Astrocyte (in vitro differentiated cells and primary cell): Measurements from ENCODE around the gene NPAS3. TPM values are rescaled to one million over a fixed set of nuclear protein-coding genes. Genes with fewer than 3 reads are reported as not detected.

Source experiments
- DNase-seq: peaks from one replicate; pipeline ENCODE4 v3.0.0-alpha.2; 2010; ENCODE audit warnings: low read depth
- FAIRE-seq: peaks from 2 replicates; lab custom pipeline; 2011; peaks lifted over from hg19 to GRCh38; lab: Jason Lieb, UNC
- H2AFZ ChIP-seq: 2 replicates; pipeline ENCODE4 v1.6.0; 2012; ENCODE audit warnings: low read depth, low read length, inconsistent platforms
- H3K27ac ChIP-seq: 2 replicates; pipeline ENCODE4 v1.5.1; 2011; ENCODE audit warnings: low read depth, low read length, inconsistent platforms
- H3K27me3 ChIP-seq: 2 replicates; pipeline ENCODE4 v1.6.0; 2011; ENCODE audit warnings: low read length, inconsistent platforms; ENCODE audit not compliant: insufficient read depth
- H3K36me3 ChIP-seq: 2 replicates; pipeline ENCODE4 v1.5.1; 2011; ENCODE audit warnings: low read length, inconsistent platforms; ENCODE audit not compliant: insufficient read depth
- H3K4me1 ChIP-seq: 2 replicates; pipeline ENCODE4 v1.5.1; 2011; ENCODE audit warnings: low read length, inconsistent platforms; ENCODE audit not compliant: insufficient read depth
- H3K4me2 ChIP-seq: 2 replicates; pipeline ENCODE4 v1.6.0; 2012; ENCODE audit warnings: low read length, inconsistent platforms
- H3K4me3 ChIP-seq: 2 replicates; pipeline ENCODE4 v1.5.1; 2011; ENCODE audit warnings: low read depth, mild to moderate bottlenecking, low read length, inconsistent platforms; ENCODE audit not compliant: insufficient read depth
- H3K79me2 ChIP-seq: 2 replicates; pipeline ENCODE4 v1.6.0; 2012; ENCODE audit warnings: mild to moderate bottlenecking, low read length, inconsistent platforms; ENCODE audit not compliant: insufficient read depth
- H3K9ac ChIP-seq: 2 replicates; pipeline ENCODE4 v1.6.0; 2012; ENCODE audit warnings: mild to moderate bottlenecking, low read length, inconsistent platforms
- H3K9me3 ChIP-seq: 2 replicates; pipeline ENCODE4 v1.5.1; 2012; ENCODE audit warnings: low read depth, mild to moderate bottlenecking, low read length, inconsistent platforms; ENCODE audit not compliant: insufficient read depth
- H4K20me1 ChIP-seq: 2 replicates; pipeline ENCODE4 v1.6.0; 2012; ENCODE audit warnings: low read length, inconsistent platforms; ENCODE audit not compliant: insufficient read depth
- H3K27ac Mint-ChIP-seq: one replicate; pipeline ENCODE4 v1.8.0; 2021; ENCODE audit warnings: mild to moderate bottlenecking, mixed read lengths; ENCODE audit not compliant: unreplicated experiment
- H3K27me3 Mint-ChIP-seq: one replicate; pipeline ENCODE4 v1.8.0; 2021; ENCODE audit warnings: low read depth, mixed read lengths; ENCODE audit not compliant: unreplicated experiment
- H3K36me3 Mint-ChIP-seq: one replicate; pipeline ENCODE4 v1.8.0; 2021; ENCODE audit warnings: low read depth, mixed read lengths; ENCODE audit not compliant: unreplicated experiment
- H3K4me1 Mint-ChIP-seq: one replicate; pipeline ENCODE4 v1.8.0; 2021; ENCODE audit warnings: low read depth, mixed read lengths; ENCODE audit not compliant: unreplicated experiment
- H3K4me3 Mint-ChIP-seq: one replicate; pipeline ENCODE4 v1.8.0; 2021; ENCODE audit warnings: mild to moderate bottlenecking, moderate library complexity, mixed read lengths; ENCODE audit not compliant: unreplicated experiment
- H3K9me3 Mint-ChIP-seq: one replicate; pipeline ENCODE4 v1.8.0; 2021; ENCODE audit warnings: mild to moderate bottlenecking, mixed read lengths; ENCODE audit not compliant: unreplicated experiment
- CTCF ChIP-seq: IDR thresholded peaks from 2 replicates; pipeline ENCODE4 v1.5.1; 2011; ENCODE audit warnings: low read depth, mild to moderate bottlenecking, inconsistent platforms, low read length, moderate library complexity; ENCODE audit not compliant: insufficient read depth
- EZH2 ChIP-seq: IDR thresholded peaks from 2 replicates; pipeline ENCODE4 v1.6.1; 2012; ENCODE audit warnings: mild to moderate bottlenecking, low read length, inconsistent platforms; ENCODE audit not compliant: insufficient read depth
- total RNA-seq: library from RNA; stranded (reverse); gene quantifications from 2 replicates; pipeline ENCODE4 v1.2.1, GENCODE V29; 2021

The NPAS3 gene
- total RNA-seq, 1 donor from 2014 or later: 2.6 TPM

GRCh38 chr14:33742166-33742565, 803.5 kb downstream of the NPAS3 start:
- no peak overlapping the region for H3K27ac Mint-ChIP-seq

GRCh38 chr14:33745163-33745562, 806.5 kb downstream of the NPAS3 start:
- Histone ChIP-seq H3K4me2 (no peak overlapping the region), H3K36me3 (no peaks in the 10 kb centered on the region), H3K27me3 (no peaks in the 10 kb centered on the region), H3K9me3 (no peaks in the 10 kb centered on the region), H4K20me1 (no peaks in the 10 kb centered on the region), H3K4me3 (no peak overlapping the region), H3K4me1 (peaks cover 7% of the 10 kb centered on the region), H3K9ac (no peak overlapping the region), H2AFZ (no peak overlapping the region), H3K27ac (no peak overlapping the region), H3K79me2 (no peaks in the 10 kb centered on the region)
- DNase-seq (peak; percentile 30), FAIRE-seq (no peak)
- Mint-ChIP-seq H3K36me3 (peaks cover 2% of the 10 kb centered on the region), H3K27ac (no peak overlapping the region), H3K9me3 (peaks cover 5% of the 10 kb centered on the region), H3K4me3 (no peak overlapping the region), H3K4me1 (no peaks in the 10 kb centered on the region), H3K27me3 (no peaks in the 10 kb centered on the region)
- TF ChIP-seq EZH2 (no peak), CTCF (no peak)

More at GRCh38 chr14:33742166-33742565, 803.5 kb downstream of the NPAS3 start:
- peaks cover 2% of the 10 kb centered on the region for H3K36me3 Mint-ChIP-seq
- Histone ChIP-seq H3K27me3 (no peaks in the 10 kb centered on the region), H3K9ac (no peak overlapping the region), H3K79me2 (no peaks in the 10 kb centered on the region), H3K4me1 (peaks cover 13% of the 10 kb centered on the region), H4K20me1 (no peaks in the 10 kb centered on the region), H3K36me3 (no peaks in the 10 kb centered on the region), H2AFZ (no peak overlapping the region), H3K27ac (no peak overlapping the region), H3K4me2 (no peak overlapping the region), H3K4me3 (no peak overlapping the region), H3K9me3 (no peaks in the 10 kb centered on the region)
- peak; percentile 74 for DNase-seq
- peaks cover 6% of the 10 kb centered on the region for H3K4me1 Mint-ChIP-seq
- TF ChIP-seq EZH2 (no peak), CTCF (no peak)
- H3K4me3 Mint-ChIP-seq: no peak overlapping the region
- H3K9me3 Mint-ChIP-seq: peaks cover 5% of the 10 kb centered on the region
- FAIRE-seq: no peak
- no peaks in the 10 kb centered on the region for H3K27me3 Mint-ChIP-seq

- H3K27ac Mint-ChIP-seq: no peak overlapping the region
Observed at GRCh38 chr14:33747749-33748148, 809.1 kb downstream of the NPAS3 start.

More at GRCh38 chr14:33747749-33748148, 809.1 kb downstream of the NPAS3 start:
- no peaks in the 10 kb centered on the region for H3K79me2 ChIP-seq
- no peak for TF ChIP-seq EZH2
- no peak for TF ChIP-seq CTCF
- H3K4me1 ChIP-seq: no peaks in the 10 kb centered on the region
- H3K4me3 Mint-ChIP-seq: no peak overlapping the region
- FAIRE-seq: no peak
- no peak for DNase-seq
- peaks cover 2% of the 10 kb centered on the region for H3K27me3 Mint-ChIP-seq
- no peak overlapping the region for H2AFZ ChIP-seq
- peaks cover 2% of the 10 kb centered on the region for H3K36me3 Mint-ChIP-seq
- no peak overlapping the region for H3K4me2 ChIP-seq
- no peak overlapping the region for H3K4me3 ChIP-seq
- no peak overlapping the region for H3K9ac ChIP-seq
- H4K20me1 ChIP-seq: no peaks in the 10 kb centered on the region
- H3K27ac ChIP-seq: no peak overlapping the region
- H3K9me3 Mint-ChIP-seq: peaks cover 5% of the 10 kb centered on the region
- H3K36me3 ChIP-seq: no peaks in the 10 kb centered on the region
- H3K4me1 Mint-ChIP-seq: no peaks in the 10 kb centered on the region
- no peaks in the 10 kb centered on the region for H3K27me3 ChIP-seq
- H3K9me3 ChIP-seq: no peaks in the 10 kb centered on the region
